ENCODE measurements around the gene TIMP3.

Gene TIMP3

DNA sequence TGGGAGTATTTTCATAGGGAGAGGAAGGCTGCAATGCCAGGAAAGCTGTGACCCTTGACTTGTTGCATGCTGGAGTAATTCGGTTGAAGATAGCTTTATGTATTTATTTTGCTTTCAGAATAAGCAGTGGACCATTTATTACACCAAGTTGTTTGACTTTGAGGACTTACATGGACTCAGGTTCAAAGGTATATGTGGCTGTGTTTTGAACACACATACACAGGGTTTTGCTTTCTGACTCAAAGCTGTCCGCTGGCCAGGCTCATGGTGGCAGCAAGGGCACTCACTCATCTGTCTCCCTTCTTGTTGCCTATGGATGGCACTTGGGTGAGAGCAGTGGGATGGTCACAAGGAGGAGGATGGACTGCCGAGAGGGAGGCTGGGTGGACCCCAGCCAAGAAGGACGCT is 6.5 kb downstream of the TIMP3 start:
- DNase-seq (ENCODE audit: low read depth): no peak

- no peak for DNase-seq (ENCODE audit: low read depth)
Measured at GRCh38 chr22:32809786-32810554, 8.5 kb downstream of the TIMP3 start.

DNA sequence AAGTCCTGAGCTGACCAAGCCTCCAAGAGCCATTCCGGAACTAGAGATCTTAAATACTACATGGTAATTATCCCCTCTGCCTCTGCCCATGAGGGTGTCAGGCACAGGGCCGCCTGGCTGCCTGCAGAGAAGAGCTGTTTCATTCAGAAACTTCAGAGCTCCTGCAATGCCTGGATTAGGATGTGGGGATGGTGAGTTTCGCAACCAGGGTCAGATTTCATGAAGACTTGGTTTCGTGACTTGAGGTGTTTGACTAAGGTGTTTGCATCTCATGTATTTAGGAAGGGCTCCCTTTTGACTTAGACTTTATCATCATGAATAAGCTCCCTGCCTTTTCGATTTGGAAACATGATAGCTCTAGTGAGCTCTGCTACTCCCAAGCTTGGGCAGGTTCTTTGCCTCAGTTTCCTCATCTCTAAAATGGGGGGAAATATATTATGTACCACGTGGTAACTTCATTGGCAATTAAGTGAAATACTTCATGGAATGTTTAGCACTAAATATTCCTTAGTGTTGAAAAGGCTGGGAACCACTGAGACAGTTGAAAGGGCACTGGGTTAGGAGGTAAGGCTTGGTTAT is 9.1 kb downstream of the TIMP3 start:
- peak; percentile 58 for DNase-seq (ENCODE audit: low read depth)

DNA sequence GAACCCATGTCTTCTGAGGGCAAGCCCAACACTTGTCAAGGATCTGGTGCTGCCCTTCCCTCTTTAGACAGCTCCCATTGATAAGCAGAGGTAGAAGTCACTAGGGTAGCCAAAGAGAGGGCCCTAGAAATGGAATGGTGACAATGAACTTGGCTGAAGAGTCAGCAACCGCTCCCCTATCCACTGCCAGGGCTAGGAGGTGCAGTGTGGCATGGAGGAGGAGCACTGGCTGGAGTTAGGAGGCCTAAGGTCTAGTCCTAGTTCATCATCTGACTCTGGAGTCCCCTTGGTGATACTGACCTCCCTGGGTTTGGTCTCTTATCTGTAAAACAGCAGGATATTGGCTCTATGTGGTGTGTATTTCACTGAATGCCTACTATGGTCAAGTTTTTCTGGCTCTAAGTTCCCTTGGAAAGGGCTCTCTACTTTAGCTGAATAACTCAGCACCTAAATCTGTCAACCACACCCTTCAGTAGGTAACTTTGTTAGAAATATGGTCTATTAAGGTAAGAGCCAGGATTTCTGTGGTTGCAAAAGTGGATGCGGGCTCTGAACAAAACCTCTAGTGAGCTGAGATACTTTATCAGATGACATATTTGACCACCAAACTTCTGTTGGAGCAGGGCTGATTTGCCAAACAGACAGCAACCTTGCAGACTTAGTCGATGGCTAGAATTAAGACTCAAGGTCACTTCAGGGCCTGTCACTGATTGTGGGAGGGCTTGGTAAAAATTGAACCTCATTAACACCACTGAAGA is 10.5 kb downstream of the TIMP3 start:
- no peak for DNase-seq (ENCODE audit: low read depth)

- DNase-seq (ENCODE audit: low read depth): no peak
Measured at GRCh38 chr22:32814285-32814860, 12.9 kb downstream of the TIMP3 start.

- DNase-seq (ENCODE audit: low read depth): no peak
Measured at GRCh38 chr22:32815059-32815458, 13.6 kb downstream of the TIMP3 start.

GRCh38 chr22:32815943-32816342 is 14.4 kb downstream of the TIMP3 start:
- no peak for DNase-seq (ENCODE audit: low read depth)

DNA sequence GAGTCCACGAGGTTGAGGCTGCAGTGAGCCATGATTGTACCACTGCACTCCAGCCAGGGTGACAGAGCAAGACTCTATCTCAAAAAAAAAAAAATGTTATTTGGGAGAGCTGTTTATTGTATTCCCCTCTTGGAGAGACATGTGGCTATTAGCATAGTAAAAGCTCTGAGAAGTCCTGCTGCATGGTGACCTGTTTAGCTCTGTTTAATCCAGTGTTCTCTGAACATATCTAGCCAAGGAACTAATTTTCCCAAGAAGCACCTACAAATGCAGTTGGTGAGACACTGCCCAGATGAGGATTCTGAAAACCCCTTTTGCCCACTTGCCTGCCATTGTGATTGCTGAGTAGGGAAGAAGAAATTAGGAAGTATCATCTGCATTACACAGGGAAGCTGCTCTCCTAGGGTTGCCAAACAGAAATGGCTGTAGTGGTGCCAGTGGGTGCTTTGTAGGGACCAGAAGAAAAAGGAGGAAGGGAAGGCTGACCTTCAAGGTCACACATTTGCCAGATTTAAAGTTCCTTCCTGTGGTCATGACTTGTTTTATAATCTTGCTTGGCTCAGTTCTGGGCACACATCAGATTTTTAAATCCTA is 15.7 kb downstream of the TIMP3 start:
- DNase-seq (ENCODE audit: low read depth): no peak

DNA sequence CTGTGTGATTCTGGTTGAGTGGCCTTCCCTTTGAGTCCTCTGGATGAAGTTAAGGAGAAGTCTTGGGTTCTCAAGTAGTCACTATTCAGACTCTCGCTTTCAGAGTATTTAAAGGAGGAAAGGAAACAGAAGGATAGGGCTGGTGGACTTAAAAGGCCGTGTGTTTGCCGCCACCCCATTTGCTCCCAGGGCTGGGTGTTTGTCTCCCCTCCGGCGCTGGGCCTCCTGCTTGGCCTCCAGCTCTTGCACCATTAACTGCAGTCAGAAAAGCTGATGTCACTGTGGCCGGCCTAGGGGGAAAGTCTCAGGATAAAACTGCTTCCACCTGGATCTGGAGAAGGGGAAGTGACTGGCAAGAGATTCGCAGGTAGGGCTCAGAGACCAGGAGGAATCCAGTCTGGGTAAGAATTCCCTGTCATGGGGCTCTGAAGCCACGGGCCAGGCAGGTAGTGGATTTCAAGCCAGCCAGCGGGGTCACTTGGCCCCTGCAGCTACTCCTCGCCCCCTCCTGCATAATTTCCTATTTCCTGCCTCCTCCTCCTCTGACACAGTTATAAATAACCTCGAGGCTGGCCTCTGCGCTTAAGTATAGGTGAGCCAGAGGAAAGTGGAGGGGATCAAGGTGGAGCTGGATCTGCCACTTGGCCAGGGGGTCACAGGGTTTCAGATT is 17.1 kb downstream of the TIMP3 start:
- DNase-seq (ENCODE audit: low read depth): no peak

GRCh38 chr22:32819120-32819519 is 17.6 kb downstream of the TIMP3 start:
- DNase-seq (ENCODE audit: low read depth): no peak

- no peak for DNase-seq (ENCODE audit: low read depth)
Measured at GRCh38 chr22:32820131-32821119, 18.9 kb downstream of the TIMP3 start.

GRCh38 chr22:32822179-32822877 is 20.8 kb downstream of the TIMP3 start:
- no peak for DNase-seq (ENCODE audit: low read depth)

- DNase-seq (ENCODE audit: low read depth): peak; percentile 57
Measured at GRCh38 chr22:32823024-32823730, 21.7 kb downstream of the TIMP3 start.

GRCh38 chr22:32824531-32825312 is 23.2 kb downstream of the TIMP3 start:
- DNase-seq (ENCODE audit: low read depth): no peak

DNA sequence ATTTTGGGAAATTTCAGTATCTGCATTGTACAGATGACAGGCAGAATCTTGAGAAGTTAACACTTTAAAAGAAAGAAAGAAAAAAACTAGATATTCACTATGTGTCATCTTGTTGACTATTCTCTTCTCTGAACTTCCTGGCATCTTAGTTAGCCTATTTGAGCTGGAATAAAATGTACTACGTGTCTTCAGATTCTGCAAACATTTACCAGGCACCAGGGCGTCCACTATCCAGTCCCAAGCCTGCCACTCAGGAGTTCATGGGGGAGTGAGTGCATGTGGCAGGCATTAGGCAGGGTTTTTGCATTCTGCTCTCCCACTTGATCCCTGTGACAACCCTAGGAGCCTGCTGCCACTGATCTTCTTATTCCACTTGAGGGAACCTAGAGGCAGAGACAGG is 25.0 kb downstream of the TIMP3 start:
- DNase-seq (ENCODE audit: low read depth): no peak

DNA sequence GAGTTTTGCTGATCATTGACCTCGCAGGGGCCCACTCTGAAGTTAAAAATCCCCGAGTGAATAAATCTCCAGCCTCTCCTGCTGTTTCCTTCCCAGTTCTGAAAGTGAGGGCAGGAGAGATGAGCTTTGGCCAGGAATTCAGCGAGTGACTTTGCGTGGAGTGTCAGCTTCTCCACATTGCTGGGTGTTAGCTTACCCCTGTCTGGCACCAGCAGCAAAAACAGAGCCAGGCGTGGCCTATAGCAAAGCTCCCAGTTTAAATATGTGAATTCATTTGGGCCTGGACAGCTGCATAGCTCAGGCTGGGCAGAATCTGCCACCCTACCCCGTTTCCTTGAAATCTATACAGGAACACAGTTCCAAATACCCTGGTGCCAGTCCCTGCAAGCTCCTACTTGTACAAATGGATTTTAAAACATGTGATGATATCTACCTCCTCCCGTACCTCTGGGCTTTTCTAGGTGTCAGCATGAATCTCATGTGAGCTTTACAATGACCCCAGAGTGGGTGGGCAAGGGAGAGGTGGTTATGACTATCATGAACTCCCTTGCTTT is 25.6 kb downstream of the TIMP3 start:
- no peak for DNase-seq (ENCODE audit: low read depth)

- no peak for DNase-seq (ENCODE audit: low read depth)
Measured at GRCh38 chr22:32828150-32828549, 26.6 kb downstream of the TIMP3 start.

GRCh38 chr22:32828561-32828960 is 27.1 kb downstream of the TIMP3 start:
- no peak for DNase-seq (ENCODE audit: low read depth)

Measured in iris pigment epithelial cell (primary cell).